Smooth muscle cell (in vitro differentiated cells): ENCODE data around the gene SCLY. TPM values are rescaled to one million over a fixed set of nuclear protein-coding genes. Genes with fewer than 3 reads are reported as not detected.

ENCODE experiments used
- DNase-seq: peaks from one replicate; lab custom pipeline; 2025; ENCODE audit not compliant: unreplicated experiment; lab: John Stamatoyannopoulos, UW
- H2AFZ ChIP-seq: fragments of 200-600 bp; sonication (generic); 2 replicates; pipeline ENCODE4 v1.6.0; 2016; ENCODE audit warnings: antibody characterized with exemption, low read depth, mild to moderate bottlenecking
- H3F3A ChIP-seq: fragments of 200-600 bp; sonication (generic); 2 replicates; pipeline ENCODE4 v1.6.0; 2017; ENCODE audit warnings: antibody characterized with exemption, low read depth
- H3K27ac ChIP-seq: fragments of 200-600 bp; sonication (generic); 2 replicates; pipeline ENCODE4 v1.5.1; 2016; ENCODE audit warnings: low read depth, mild to moderate bottlenecking
- H3K27me3 ChIP-seq: fragments of 200-600 bp; sonication (generic); 2 replicates; pipeline ENCODE4 v1.6.1; 2016; ENCODE audit warnings: low read depth, mild to moderate bottlenecking
- H3K36me3 ChIP-seq: fragments of 200-600 bp; sonication (generic); 2 replicates; pipeline ENCODE4 v1.5.1; 2016; ENCODE audit warnings: low read depth
- H3K4me1 ChIP-seq: fragments of 200-600 bp; sonication (generic); 2 replicates; pipeline ENCODE4 v1.5.1; 2016; ENCODE audit warnings: low read depth
- H3K4me2 ChIP-seq: fragments of 200-600 bp; sonication (generic); 2 replicates; pipeline ENCODE4 v1.6.0; 2016; ENCODE audit warnings: mild to moderate bottlenecking
- H3K4me3 ChIP-seq: fragments of 200-600 bp; sonication (generic); 2 replicates; pipeline ENCODE4 v1.5.1; 2016; ENCODE audit warnings: mild to moderate bottlenecking
- H3K79me2 ChIP-seq: fragments of 200-600 bp; sonication (generic); 2 replicates; pipeline ENCODE4 v1.6.0; 2016; ENCODE audit warnings: low read depth, mild to moderate bottlenecking
- H3K9ac ChIP-seq: fragments of 200-600 bp; sonication (generic); 2 replicates; pipeline ENCODE4 v1.6.0; 2016; ENCODE audit warnings: low read depth
- H3K9me3 ChIP-seq: fragments of 200-600 bp; sonication (generic); replicated peaks from 2 replicates; pipeline ENCODE4 v1.5.1; 2016; ENCODE audit warnings: low read depth
- H4K20me1 ChIP-seq: fragments of 200-600 bp; sonication (generic); 2 replicates; pipeline ENCODE4 v1.6.0; 2016; ENCODE audit warnings: low read depth
- CTCF ChIP-seq: fragments of 200-600 bp; sonication (generic); IDR thresholded peaks from 2 replicates; pipeline ENCODE4 v1.5.1; 2017; ENCODE audit warnings: borderline replicate concordance, mild to moderate bottlenecking, antibody characterized with exemption; ENCODE audit not compliant: insufficient read depth, poor library complexity, severe bottlenecking
- WGBS: methylation state at CpG from one replicate; pipeline ENCODE4 v1.1.7; 2016; ENCODE audit warnings: low lambda C conversion rate; 5-methylcytosine and 5-hydroxymethylcytosine counted together
- polyA plus RNA-seq: library from polyadenylated mRNA; unstranded; fragments of >200 nt; fragmentation: Nextera tagmentation; extraction: Ambion mirVana; gene quantifications from 2 replicates; pipeline ENCODE4 v1.2.1, GENCODE V29; 2016
- total RNA-seq: library from RNA; depleted of rRNA; stranded (reverse); fragments of >200 nt; gene quantifications from 2 replicates; pipeline ENCODE4 v1.2.3, GENCODE V29; 2014

The SCLY gene
- total and polyA plus RNA-seq, 2 experiments from 2014 or later: 7.6 to 12.9 TPM

GRCh38 chr2:238104226-238104690 lies 43.5 kb downstream of the SCLY start:
- no peak overlapping the region for H3K9ac ChIP-seq
- no peak overlapping the region for H2AFZ ChIP-seq
- no peaks in the 10 kb centered on the region for H3K9me3 ChIP-seq
- no peaks in the 10 kb centered on the region for H3F3A ChIP-seq
- H3K27ac ChIP-seq: no peak overlapping the region
- H3K27me3 ChIP-seq: no peaks in the 10 kb centered on the region
- no peak for TF ChIP-seq CTCF
- no peak for DNase-seq
- no peaks in the 10 kb centered on the region for H4K20me1 ChIP-seq
- no peak overlapping the region for H3K4me2 ChIP-seq
- H3K36me3 ChIP-seq: no peaks in the 10 kb centered on the region
- no peak overlapping the region for H3K4me3 ChIP-seq
- H3K4me1 ChIP-seq: no peaks in the 10 kb centered on the region
- WGBS: 88% methylated on average over 14 of the region's 14 CpGs
- no peaks in the 10 kb centered on the region for H3K79me2 ChIP-seq

- no peak for TF ChIP-seq CTCF
- no peak overlapping the region for H2AFZ ChIP-seq
- 94% methylated on average over 21 of the region's 21 CpGs for WGBS
- H3K4me3 ChIP-seq: no peak overlapping the region
- no peak overlapping the region for H3K27ac ChIP-seq
- no peaks in the 10 kb centered on the region for H3K36me3 ChIP-seq
- no peak overlapping the region for H3K4me2 ChIP-seq
- H4K20me1 ChIP-seq: no peaks in the 10 kb centered on the region
- no peaks in the 10 kb centered on the region for H3K4me1 ChIP-seq
- H3K79me2 ChIP-seq: no peaks in the 10 kb centered on the region
- H3K9me3 ChIP-seq: no peaks in the 10 kb centered on the region
- H3F3A ChIP-seq: no peaks in the 10 kb centered on the region
- no peaks in the 10 kb centered on the region for H3K27me3 ChIP-seq
- no peak overlapping the region for H3K9ac ChIP-seq
- DNase-seq: no peak
These were observed 44.0 kb downstream of the SCLY start for GRCh38 chr2:238104691-238105371.

- Histone ChIP-seq H4K20me1 (no peaks in the 10 kb centered on the region), H3K4me2 (no peak overlapping the region), H3K9ac (no peak overlapping the region), H3K4me1 (no peaks in the 10 kb centered on the region), H2AFZ (no peak overlapping the region), H3K79me2 (no peaks in the 10 kb centered on the region), H3K27ac (no peak overlapping the region), H3F3A (no peaks in the 10 kb centered on the region), H3K27me3 (no peaks in the 10 kb centered on the region), H3K36me3 (no peaks in the 10 kb centered on the region), H3K4me3 (no peak overlapping the region), H3K9me3 (no peaks in the 10 kb centered on the region)
- DNase-seq: no peak
- WGBS: 95% methylated on average over 25 of the region's 28 CpGs
- no peak for TF ChIP-seq CTCF
These were observed 44.9 kb downstream of the SCLY start for GRCh38 chr2:238105506-238106338.
